Activated CD8-positive, alpha-beta memory T cell treated with anti-CD3 and anti-CD28 coated beads, Interleukin-2, amount 50 U/mL, for 4 hours (primary cell): ENCODE results near the gene DCXR.

ENCODE experiments used
- DNase-seq: peaks from one replicate; pipeline ENCODE4 v3.0.0-alpha.2; 2020

Gene DCXR

DNA sequence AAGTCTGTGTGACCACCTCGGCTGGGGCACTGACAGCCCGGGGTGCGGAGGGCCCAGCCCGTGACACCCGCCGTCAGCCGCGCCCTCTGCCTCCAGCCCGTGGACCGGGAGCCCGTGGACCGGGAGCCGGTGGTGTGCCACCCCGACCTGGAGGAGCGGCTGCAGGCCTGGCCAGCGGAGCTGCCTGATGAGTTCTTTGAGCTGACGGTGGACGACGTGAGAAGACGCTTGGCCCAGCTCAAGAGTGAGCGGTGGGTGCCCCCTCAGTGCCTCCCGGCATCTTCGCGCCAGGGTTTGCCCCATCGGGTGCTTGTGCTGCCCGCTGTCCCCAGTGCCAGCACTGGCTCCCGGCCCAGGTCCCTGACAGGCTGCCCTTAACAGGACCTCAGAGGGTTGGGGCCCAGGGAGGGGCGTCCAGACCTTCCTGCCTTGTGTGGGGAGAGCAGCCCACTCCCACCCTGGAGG, 28.5 kb downstream of the DCXR start:
- DNase-seq, result no peak

- no peak for DNase-seq
Observed at GRCh38 chr17:82008258-82008940, 29.1 kb downstream of the DCXR start.

GRCh38 chr17:82007495-82008257, 29.8 kb downstream of the DCXR start:
- no peak for DNase-seq

DNA sequence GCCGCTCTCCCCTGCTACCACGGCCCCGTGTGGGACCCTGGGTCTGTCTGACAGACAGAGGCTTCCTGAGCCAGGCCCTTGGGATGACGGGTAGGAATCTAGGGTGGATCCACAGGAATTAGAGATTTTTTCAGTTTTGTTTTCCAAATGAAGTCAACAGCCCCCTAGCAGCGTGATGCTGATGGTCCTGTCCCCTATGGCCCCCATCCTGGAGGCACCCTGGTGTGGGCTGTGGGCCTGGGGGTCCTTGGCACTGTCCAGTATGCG, 30.3 kb downstream of the DCXR start:
- no peak for DNase-seq

- no peak for DNase-seq
Observed at GRCh38 chr17:82006468-82007227, 30.8 kb downstream of the DCXR start.

- DNase-seq, result no peak
Observed at GRCh38 chr17:82005701-82006348, 31.7 kb downstream of the DCXR start.

GRCh38 chr17:82004517-82005455, 32.7 kb downstream of the DCXR start:
- no peak for DNase-seq

- DNase-seq, result no peak
Observed at GRCh38 chr17:82003411-82004381, 33.8 kb downstream of the DCXR start.

GRCh38 chr17:82001571-82002056, 35.9 kb downstream of the DCXR start:
- no peak for DNase-seq

- no peak for DNase-seq
Observed at GRCh38 chr17:82000803-82001570, 36.5 kb downstream of the DCXR start.

DNA sequence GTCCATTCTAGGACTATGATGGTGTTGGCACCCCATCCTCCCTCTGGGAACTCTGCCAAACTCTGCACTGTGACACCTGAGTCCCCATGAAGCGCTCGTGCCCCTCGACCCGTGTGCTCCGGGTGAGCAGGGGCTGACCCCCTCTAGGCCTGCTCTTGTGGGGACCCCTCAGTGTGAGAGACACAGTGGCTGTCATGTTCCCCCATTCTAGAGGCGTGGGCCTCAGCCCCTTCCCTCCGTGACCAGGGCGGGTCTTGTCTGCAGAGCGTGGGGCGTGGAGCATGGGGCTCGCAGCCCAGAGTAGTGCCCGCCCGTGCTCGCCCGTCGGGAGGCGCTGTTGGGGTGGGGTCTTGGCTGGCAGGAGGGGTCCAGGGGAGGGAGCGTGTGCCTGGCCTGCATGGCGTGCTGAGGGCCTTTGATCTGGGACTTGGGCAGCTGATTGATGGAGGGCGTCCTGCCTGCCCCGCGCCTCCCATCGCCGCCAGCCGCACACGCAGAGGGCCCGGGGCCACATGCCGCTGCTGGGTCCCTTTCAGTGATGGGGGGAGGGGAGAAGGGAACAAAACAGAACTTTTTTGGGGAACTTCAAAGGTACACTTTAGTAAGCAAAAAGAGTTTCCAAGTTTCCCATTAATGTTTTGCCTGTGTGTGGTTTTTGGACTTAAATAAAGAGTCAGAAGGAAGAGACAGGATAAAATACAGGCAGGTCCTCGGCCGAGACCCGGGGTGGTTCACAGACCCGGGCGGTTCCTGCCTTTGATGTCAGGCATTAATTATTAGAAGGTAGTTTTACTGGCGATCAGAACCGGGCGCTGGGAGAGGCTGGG, 37.3 kb downstream of the DCXR start:
- no peak for DNase-seq

- no peak for DNase-seq
Observed at GRCh38 chr17:81999587-81999975, 37.9 kb downstream of the DCXR start.

GRCh38 chr17:81998691-81999438, 38.6 kb downstream of the DCXR start:
- DNase-seq, result no peak

DNA sequence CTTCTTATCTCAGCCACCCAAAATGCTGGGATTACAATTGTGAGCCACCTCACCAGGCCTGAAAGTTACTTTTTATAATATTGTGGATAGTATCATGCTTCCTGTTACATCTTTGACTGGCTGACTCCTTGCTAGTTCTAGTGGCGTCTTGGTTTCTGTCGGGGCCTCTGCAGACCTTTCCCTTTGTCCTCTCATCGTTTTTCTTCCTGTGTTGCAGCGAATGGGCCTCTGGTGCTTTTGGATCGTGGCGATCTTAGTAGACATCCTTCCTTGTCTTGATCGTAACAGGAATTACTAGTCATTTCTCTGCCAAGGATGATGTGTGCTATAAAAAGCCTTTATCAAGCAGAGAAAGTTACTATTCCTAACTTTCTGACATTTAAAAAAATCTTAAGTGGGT, 39.3 kb downstream of the DCXR start:
- no peak for DNase-seq

- DNase-seq, result no peak
Observed at GRCh38 chr17:81996757-81997441, 40.6 kb downstream of the DCXR start.

- DNase-seq, result no peak
Observed at GRCh38 chr17:81996232-81996756, 41.2 kb downstream of the DCXR start.

GRCh38 chr17:81995463-81996231, 41.9 kb downstream of the DCXR start:
- DNase-seq, result no peak
